ENCODE results near the gene IGLON5.

The IGLON5 gene

GRCh38 chr19:51317968-51318367, 6.5 kb downstream of the IGLON5 start:
- no peaks in the 10 kb centered on the region for H3K79me2 ChIP-seq (ENCODE audit: control insufficient read depth, insufficient read depth, low read length, unreplicated experiment)
- H3K36me3 ChIP-seq (ENCODE audit: insufficient read depth, low read length) = no peaks in the 10 kb centered on the region

GRCh38 chr19:51318687-51319648, 7.5 kb downstream of the IGLON5 start:
- Histone ChIP-seq H3K4me1 (ENCODE audit: control insufficient read depth, insufficient read depth, low read length, unreplicated experiment) (no peaks in the 10 kb centered on the region), H3K79me2 (ENCODE audit: control insufficient read depth, insufficient read depth, low read length, unreplicated experiment) (no peaks in the 10 kb centered on the region), H3K27me3 (ENCODE audit: insufficient read depth, low read length) (peaks cover 5% of the 10 kb centered on the region), H3K36me3 (ENCODE audit: insufficient read depth, low read length) (no peaks in the 10 kb centered on the region), H3K27ac (ENCODE audit: low read depth, low read length) (no peak overlapping the region), H3K4me3 (ENCODE audit: low read depth, low read length) (no peak overlapping the region), H2AFZ (ENCODE audit: low read length, unreplicated experiment) (no peak overlapping the region)

More at GRCh38 chr19:51317968-51318367, 6.5 kb downstream of the IGLON5 start:
- no peak overlapping the region for H2AFZ ChIP-seq (ENCODE audit: low read length, unreplicated experiment)
- no peaks in the 10 kb centered on the region for H3K4me1 ChIP-seq (ENCODE audit: control insufficient read depth, insufficient read depth, low read length, unreplicated experiment)
- peaks cover 7% of the 10 kb centered on the region for H3K27me3 ChIP-seq (ENCODE audit: insufficient read depth, low read length)
- H3K27ac ChIP-seq (ENCODE audit: low read depth, low read length) = no peak overlapping the region
- H3K4me3 ChIP-seq (ENCODE audit: low read depth, low read length) = no peak overlapping the region

- no peak overlapping the region for H3K27ac ChIP-seq (ENCODE audit: low read depth, low read length)
- H3K27me3 ChIP-seq (ENCODE audit: insufficient read depth, low read length) = peaks cover 7% of the 10 kb centered on the region
- H3K4me3 ChIP-seq (ENCODE audit: low read depth, low read length) = no peak overlapping the region
- H3K36me3 ChIP-seq (ENCODE audit: insufficient read depth, low read length) = no peaks in the 10 kb centered on the region
- H2AFZ ChIP-seq (ENCODE audit: low read length, unreplicated experiment) = no peak overlapping the region
- no peaks in the 10 kb centered on the region for H3K79me2 ChIP-seq (ENCODE audit: control insufficient read depth, insufficient read depth, low read length, unreplicated experiment)
- H3K4me1 ChIP-seq (ENCODE audit: control insufficient read depth, insufficient read depth, low read length, unreplicated experiment) = no peaks in the 10 kb centered on the region
These were observed 8.3 kb downstream of the IGLON5 start for GRCh38 chr19:51319649-51320279.

- Histone ChIP-seq H3K4me3 (ENCODE audit: low read depth, low read length) (no peak overlapping the region), H2AFZ (ENCODE audit: low read length, unreplicated experiment) (no peak overlapping the region), H3K36me3 (ENCODE audit: insufficient read depth, low read length) (no peaks in the 10 kb centered on the region), H3K79me2 (ENCODE audit: control insufficient read depth, insufficient read depth, low read length, unreplicated experiment) (no peaks in the 10 kb centered on the region), H3K27ac (ENCODE audit: low read depth, low read length) (no peak overlapping the region), H3K4me1 (ENCODE audit: control insufficient read depth, insufficient read depth, low read length, unreplicated experiment) (no peaks in the 10 kb centered on the region), H3K27me3 (ENCODE audit: insufficient read depth, low read length) (peaks cover 7% of the 10 kb centered on the region)
These were observed 8.8 kb downstream of the IGLON5 start for GRCh38 chr19:51320280-51320657.

- H3K36me3 ChIP-seq (ENCODE audit: insufficient read depth, low read length) = no peaks in the 10 kb centered on the region
- H2AFZ ChIP-seq (ENCODE audit: low read length, unreplicated experiment) = no peak overlapping the region
- no peak overlapping the region for H3K4me3 ChIP-seq (ENCODE audit: low read depth, low read length)
- H3K79me2 ChIP-seq (ENCODE audit: control insufficient read depth, insufficient read depth, low read length, unreplicated experiment) = no peaks in the 10 kb centered on the region
- peaks cover 18% of the 10 kb centered on the region for H3K27me3 ChIP-seq (ENCODE audit: insufficient read depth, low read length)
- no peaks in the 10 kb centered on the region for H3K4me1 ChIP-seq (ENCODE audit: control insufficient read depth, insufficient read depth, low read length, unreplicated experiment)
- no peak overlapping the region for H3K27ac ChIP-seq (ENCODE audit: low read depth, low read length)
These were observed 10.4 kb downstream of the IGLON5 start for GRCh38 chr19:51321799-51322198.

- no peaks in the 10 kb centered on the region for H3K79me2 ChIP-seq (ENCODE audit: control insufficient read depth, insufficient read depth, low read length, unreplicated experiment)
- H3K27ac ChIP-seq (ENCODE audit: low read depth, low read length) = no peak overlapping the region
- no peaks in the 10 kb centered on the region for H3K36me3 ChIP-seq (ENCODE audit: insufficient read depth, low read length)
- H3K4me1 ChIP-seq (ENCODE audit: control insufficient read depth, insufficient read depth, low read length, unreplicated experiment) = no peaks in the 10 kb centered on the region
- no peak overlapping the region for H3K4me3 ChIP-seq (ENCODE audit: low read depth, low read length)
- H2AFZ ChIP-seq (ENCODE audit: low read length, unreplicated experiment) = no peak overlapping the region
- H3K27me3 ChIP-seq (ENCODE audit: insufficient read depth, low read length) = peaks cover 29% of the 10 kb centered on the region
These were observed 12.2 kb downstream of the IGLON5 start for GRCh38 chr19:51323481-51324166.

- Histone ChIP-seq H3K27me3 (ENCODE audit: insufficient read depth, low read length) (peaks cover 29% of the 10 kb centered on the region), H3K79me2 (ENCODE audit: control insufficient read depth, insufficient read depth, low read length, unreplicated experiment) (no peaks in the 10 kb centered on the region), H2AFZ (ENCODE audit: low read length, unreplicated experiment) (no peak overlapping the region), H3K27ac (ENCODE audit: low read depth, low read length) (no peak overlapping the region), H3K4me1 (ENCODE audit: control insufficient read depth, insufficient read depth, low read length, unreplicated experiment) (no peaks in the 10 kb centered on the region), H3K36me3 (ENCODE audit: insufficient read depth, low read length) (no peaks in the 10 kb centered on the region), H3K4me3 (ENCODE audit: low read depth, low read length) (no peak overlapping the region)
These were observed 12.7 kb downstream of the IGLON5 start for GRCh38 chr19:51324167-51324481.

- no peaks in the 10 kb centered on the region for H3K36me3 ChIP-seq (ENCODE audit: insufficient read depth, low read length)
- no peaks in the 10 kb centered on the region for H3K4me1 ChIP-seq (ENCODE audit: control insufficient read depth, insufficient read depth, low read length, unreplicated experiment)
- H3K27me3 ChIP-seq (ENCODE audit: insufficient read depth, low read length) = peaks cover 29% of the 10 kb centered on the region
- H2AFZ ChIP-seq (ENCODE audit: low read length, unreplicated experiment) = no peak overlapping the region
- no peak overlapping the region for H3K4me3 ChIP-seq (ENCODE audit: low read depth, low read length)
- no peaks in the 10 kb centered on the region for H3K79me2 ChIP-seq (ENCODE audit: control insufficient read depth, insufficient read depth, low read length, unreplicated experiment)
- H3K27ac ChIP-seq (ENCODE audit: low read depth, low read length) = no peak overlapping the region
These were observed 13.9 kb downstream of the IGLON5 start for GRCh38 chr19:51325161-51325976.

GRCh38 chr19:51326216-51327065, 15.0 kb downstream of the IGLON5 start:
- Histone ChIP-seq H3K4me3 (ENCODE audit: low read depth, low read length) (no peak overlapping the region), H3K27me3 (ENCODE audit: insufficient read depth, low read length) (peaks cover 29% of the 10 kb centered on the region), H3K27ac (ENCODE audit: low read depth, low read length) (no peak overlapping the region), H3K36me3 (ENCODE audit: insufficient read depth, low read length) (no peaks in the 10 kb centered on the region), H2AFZ (ENCODE audit: low read length, unreplicated experiment) (no peak overlapping the region), H3K4me1 (ENCODE audit: control insufficient read depth, insufficient read depth, low read length, unreplicated experiment) (no peaks in the 10 kb centered on the region), H3K79me2 (ENCODE audit: control insufficient read depth, insufficient read depth, low read length, unreplicated experiment) (no peaks in the 10 kb centered on the region)
